Colon (tissue), 2 donors: ENCODE results near the gene PIK3CD.
"Not testable (repeated sequence)": the region's sequence is repeated elsewhere in the genome, so short reads cannot be mapped to it uniquely, and the experiment has no call there.

ENCODE experiments used
- FAIRE-seq: peaks from 2 replicates; lab custom pipeline; 2012; peaks lifted over from hg19 to GRCh38; lab: Jason Lieb, UNC
- donor health status: control.
- donor health status: control.

The PIK3CD gene

GRCh38 chr1:9736241-9736640 lies 84.7 kb downstream of the PIK3CD start:
- no peak for FAIRE-seq

GRCh38 chr1:9737057-9737456 lies 85.5 kb downstream of the PIK3CD start:
- FAIRE-seq = no peak

- FAIRE-seq = no peak
Measured at GRCh38 chr1:9737671-9738070, 86.1 kb downstream of the PIK3CD start.

GRCh38 chr1:9744106-9744799 lies 92.7 kb downstream of the PIK3CD start:
- FAIRE-seq = no peak

- FAIRE-seq = no peak
Measured at GRCh38 chr1:9746211-9746610, 94.7 kb downstream of the PIK3CD start.

GRCh38 chr1:9746651-9747050 lies 95.1 kb downstream of the PIK3CD start:
- no peak for FAIRE-seq

- FAIRE-seq = not testable (repeated sequence)
Measured at GRCh38 chr1:9748391-9748790, 96.9 kb downstream of the PIK3CD start.

GRCh38 chr1:9749361-9749760 lies 97.8 kb downstream of the PIK3CD start:
- no peak for FAIRE-seq

- FAIRE-seq = no peak
Measured at GRCh38 chr1:9751971-9752370, 100.4 kb downstream of the PIK3CD start.

GRCh38 chr1:9753121-9753531 lies 101.6 kb downstream of the PIK3CD start:
- FAIRE-seq = no peak

- no peak for FAIRE-seq
Measured at GRCh38 chr1:9755441-9755995, 104.0 kb downstream of the PIK3CD start.

GRCh38 chr1:9758559-9759121 lies 107.1 kb downstream of the PIK3CD start:
- FAIRE-seq = no peak

GRCh38 chr1:9759939-9760338 lies 108.4 kb downstream of the PIK3CD start:
- no peak for FAIRE-seq

GRCh38 chr1:9760824-9761223 lies 109.3 kb downstream of the PIK3CD start:
- FAIRE-seq = no peak

- FAIRE-seq = no peak
Measured at GRCh38 chr1:9761855-9762254, 110.3 kb downstream of the PIK3CD start.

- not testable (repeated sequence) for FAIRE-seq
Measured at GRCh38 chr1:9762446-9762845, 110.9 kb downstream of the PIK3CD start.

GRCh38 chr1:9763914-9764313 lies 112.4 kb downstream of the PIK3CD start:
- no peak for FAIRE-seq

- FAIRE-seq = no peak
Measured at GRCh38 chr1:9764550-9764949, 113.0 kb downstream of the PIK3CD start.

GRCh38 chr1:9766759-9767442 lies 115.4 kb downstream of the PIK3CD start:
- no peak for FAIRE-seq

- FAIRE-seq = no peak
Measured at GRCh38 chr1:9767964-9768668, 116.6 kb downstream of the PIK3CD start.

- FAIRE-seq = no peak
Measured at GRCh38 chr1:9768983-9769382, 117.5 kb downstream of the PIK3CD start.

GRCh38 chr1:9770298-9770697 lies 118.8 kb downstream of the PIK3CD start:
- peak; percentile 95 for FAIRE-seq
